SJSA1 (cell line): ENCODE results near the gene TRAK1. TPM values are rescaled to one million over a fixed set of nuclear protein-coding genes. Genes with fewer than 3 reads are reported as not detected.
A peak's percentile ranks its signal among the peaks of the same experiment; 100 is the strongest.

ENCODE experiments used
- DNase-seq, 2 experiments: peaks; one replicate each; pipeline ENCODE4 v3.0.0-alpha.2; 2015 to 2020; ENCODE audit warnings: low spot score in 2 of 2, low read depth in 1 of 2
- H3K27ac ChIP-seq: fragments of 250-450 bp; sonication (Bioruptor Pico); 2 replicates; pipeline ENCODE4 v1.5.1; 2020; ENCODE audit warnings: mild to moderate bottlenecking, moderate library complexity
- H3K27me3 ChIP-seq: fragments of 250-450 bp; sonication (Bioruptor Pico); replicated peaks from 2 replicates; pipeline ENCODE4 v1.5.1; 2020; ENCODE audit warnings: mild to moderate bottlenecking, moderate library complexity
- H3K36me3 ChIP-seq: fragments of 250-450 bp; sonication (Bioruptor Pico); 2 replicates; pipeline ENCODE4 v1.5.1; 2020; ENCODE audit warnings: mild to moderate bottlenecking
- H3K4me1 ChIP-seq: fragments of 250-450 bp; sonication (Bioruptor Pico); replicated peaks from 2 replicates; pipeline ENCODE4 v1.6.1; 2021; ENCODE audit warnings: mild to moderate bottlenecking
- H3K4me3 ChIP-seq: fragments of 250-450 bp; sonication (Bioruptor Pico); 2 replicates; pipeline ENCODE4 v1.5.1; 2020; ENCODE audit warnings: mild to moderate bottlenecking
- H3K9me3 ChIP-seq: fragments of 250-450 bp; sonication (Bioruptor Pico); replicated peaks from 2 replicates; pipeline ENCODE4 v1.5.1; 2020; ENCODE audit warnings: mild to moderate bottlenecking
- total RNA-seq: library from RNA; depleted of rRNA; stranded (reverse); fragments of >200 nt; shearing (Covaris generic); gene quantifications from 2 replicates; pipeline ENCODE4 v1.2.3, GENCODE V29; 2014

The TRAK1 gene
- total RNA-seq, 1 experiment from 2014 or later, result 15.4 TPM

- Histone ChIP-seq H3K9me3 (no peaks in the 10 kb centered on the region), H3K4me1 (no peaks in the 10 kb centered on the region), H3K27ac (no peak overlapping the region), H3K4me3 (no peak overlapping the region), H3K36me3 (no peaks in the 10 kb centered on the region), H3K27me3 (no peaks in the 10 kb centered on the region)
- no peak for DNase-seq
These were observed 78.5 kb downstream of the TRAK1 start for GRCh38 chr3:42169579-42170120.

- no peak overlapping the region for H3K27ac ChIP-seq
- H3K9me3 ChIP-seq, result no peaks in the 10 kb centered on the region
- no peaks in the 10 kb centered on the region for H3K36me3 ChIP-seq
- no peaks in the 10 kb centered on the region for H3K4me1 ChIP-seq
- DNase-seq, result no peak
- no peaks in the 10 kb centered on the region for H3K27me3 ChIP-seq
- no peak overlapping the region for H3K4me3 ChIP-seq
These were observed 81.0 kb downstream of the TRAK1 start for GRCh38 chr3:42172047-42172654.

- no peaks in the 10 kb centered on the region for H3K4me1 ChIP-seq
- H3K4me3 ChIP-seq, result no peak overlapping the region
- DNase-seq, result no peak
- H3K36me3 ChIP-seq, result no peaks in the 10 kb centered on the region
- no peaks in the 10 kb centered on the region for H3K9me3 ChIP-seq
- no peak overlapping the region for H3K27ac ChIP-seq
- H3K27me3 ChIP-seq, result no peaks in the 10 kb centered on the region
These were observed 82.2 kb downstream of the TRAK1 start for GRCh38 chr3:42173307-42173706.

- Histone ChIP-seq H3K4me3 (no peak overlapping the region), H3K36me3 (no peaks in the 10 kb centered on the region), H3K27me3 (no peaks in the 10 kb centered on the region), H3K27ac (no peak overlapping the region), H3K9me3 (no peaks in the 10 kb centered on the region), H3K4me1 (peaks cover 8% of the 10 kb centered on the region; the same call in 1 of the 2 replicates)
- DNase-seq, result no peak
These were observed 83.7 kb downstream of the TRAK1 start for GRCh38 chr3:42174679-42175385.

GRCh38 chr3:42175386-42176240 is 84.5 kb downstream of the TRAK1 start:
- Histone ChIP-seq H3K9me3 (no peaks in the 10 kb centered on the region), H3K4me3 (no peak overlapping the region), H3K4me1 (peaks cover 8% of the 10 kb centered on the region; the same call in 1 of the 2 replicates), H3K27ac (no peak overlapping the region), H3K27me3 (no peaks in the 10 kb centered on the region), H3K36me3 (no peaks in the 10 kb centered on the region)
- no peak for DNase-seq

GRCh38 chr3:42176242-42177034 is 85.3 kb downstream of the TRAK1 start:
- Histone ChIP-seq H3K27me3 (no peaks in the 10 kb centered on the region), H3K27ac (no peak overlapping the region), H3K4me3 (no peak overlapping the region), H3K36me3 (no peaks in the 10 kb centered on the region), H3K9me3 (no peaks in the 10 kb centered on the region), H3K4me1 (peaks cover 8% of the 10 kb centered on the region; the same call in 1 of the 2 replicates)
- no peak for DNase-seq

GRCh38 chr3:42177068-42177800 is 86.1 kb downstream of the TRAK1 start:
- Histone ChIP-seq H3K4me1 (peaks cover 8% of the 10 kb centered on the region; the same call in 1 of the 2 replicates), H3K36me3 (no peaks in the 10 kb centered on the region), H3K4me3 (no peak overlapping the region), H3K27ac (no peak overlapping the region), H3K9me3 (no peaks in the 10 kb centered on the region), H3K27me3 (no peaks in the 10 kb centered on the region)
- no peak for DNase-seq

- DNase-seq, result no peak
- Histone ChIP-seq H3K27me3 (no peaks in the 10 kb centered on the region), H3K4me3 (no peak overlapping the region), H3K36me3 (no peaks in the 10 kb centered on the region), H3K27ac (no peak overlapping the region), H3K9me3 (no peaks in the 10 kb centered on the region), H3K4me1 (peaks cover 8% of the 10 kb centered on the region; the same call in 1 of the 2 replicates)
These were observed 86.6 kb downstream of the TRAK1 start for GRCh38 chr3:42177801-42178150.

- H3K9me3 ChIP-seq, result no peaks in the 10 kb centered on the region
- no peak overlapping the region for H3K4me3 ChIP-seq
- H3K27me3 ChIP-seq, result no peaks in the 10 kb centered on the region
- H3K4me1 ChIP-seq, result peaks cover 8% of the 10 kb centered on the region; the same call in 1 of the 2 replicates
- peak; percentile 59 to 70 for DNase-seq
- H3K36me3 ChIP-seq, result no peaks in the 10 kb centered on the region
- peak overlapping the region; percentile 20 for H3K27ac ChIP-seq
These were observed 88.1 kb downstream of the TRAK1 start for GRCh38 chr3:42179110-42179725.

- H3K36me3 ChIP-seq, result no peaks in the 10 kb centered on the region; the same call in 1 of the 2 replicates
- no peaks in the 10 kb centered on the region for H3K27me3 ChIP-seq
- no peaks in the 10 kb centered on the region for H3K9me3 ChIP-seq
- no peak overlapping the region for H3K4me3 ChIP-seq
- no peak overlapping the region for H3K27ac ChIP-seq
- H3K4me1 ChIP-seq, result peaks cover 8% of the 10 kb centered on the region; the same call in 1 of the 2 replicates
- no peak for DNase-seq
These were observed 89.7 kb downstream of the TRAK1 start for GRCh38 chr3:42180901-42181300.

GRCh38 chr3:42182555-42182954 is 91.4 kb downstream of the TRAK1 start:
- H3K4me1 ChIP-seq, result peaks cover 8% of the 10 kb centered on the region; the same call in 1 of the 2 replicates
- no peak for DNase-seq
- H3K36me3 ChIP-seq, result no peaks in the 10 kb centered on the region; the same call in 1 of the 2 replicates
- H3K27ac ChIP-seq, result no peak overlapping the region
- H3K27me3 ChIP-seq, result no peaks in the 10 kb centered on the region
- no peak overlapping the region for H3K4me3 ChIP-seq
- no peaks in the 10 kb centered on the region for H3K9me3 ChIP-seq

GRCh38 chr3:42183991-42184632 is 93.0 kb downstream of the TRAK1 start:
- Histone ChIP-seq H3K9me3 (no peaks in the 10 kb centered on the region), H3K27ac (no peak overlapping the region), H3K4me3 (no peak overlapping the region), H3K27me3 (no peaks in the 10 kb centered on the region), H3K36me3 (no peaks in the 10 kb centered on the region; the same call in 1 of the 2 replicates), H3K4me1 (peaks cover 6% of the 10 kb centered on the region; the same call in 1 of the 2 replicates)
- DNase-seq, result peak in 1 of 2 experiments; percentile 2
